ENCODE measurements around the gene CGREF1. TPM values are rescaled to one million over a fixed set of nuclear protein-coding genes. Genes with fewer than 3 reads are reported as not detected.

Gene CGREF1
- total and polyA plus RNA-seq, 8 donors = 0.31 to 3.4 (median 0.67) TPM

- H3K9me3 ChIP-seq = no peaks in the 10 kb centered on the region
- peaks cover 0 to 5% of the 10 kb centered on the region in 2 donors for H3K36me3 ChIP-seq
- peak overlapping the region; percentile 91 to 93 for H3K27ac ChIP-seq
- H3K4me1 ChIP-seq = peaks cover 16 to 49% of the 10 kb centered on the region in 2 donors
- no peaks in the 10 kb centered on the region for H3K27me3 ChIP-seq
- DNase-seq (no peak), ATAC-seq (no peak)
- no peak for TF ChIP-seq CTCF (IDR thresholded peaks at IDR 0.05)
- intact Hi-C loops (cut with DNase I) = loop anchor here in 1 of 2 donors (10.0 kb wide), 2 partner anchors 50 to 120 kb away; partner anchors contain the start of gene TMEM214
- H3K4me3 ChIP-seq = peak overlapping the region; percentile 44 to 68
Measured at GRCh38 chr2:27085062-27085672, 33.8 kb downstream of the CGREF1 start.

GRCh38 chr2:27084297-27085061 lies 34.4 kb downstream of the CGREF1 start:
- no peak for TF ChIP-seq CTCF (IDR thresholded peaks at IDR 0.05)
- Histone ChIP-seq H3K4me1 (peaks cover 16 to 53% of the 10 kb centered on the region in 2 donors), H3K27me3 (no peaks in the 10 kb centered on the region), H3K27ac (no peak overlapping the region), H3K36me3 (peaks cover 0 to 5% of the 10 kb centered on the region in 2 donors), H3K9me3 (no peaks in the 10 kb centered on the region), H3K4me3 (no peak overlapping the region)
- intact Hi-C loops (cut with DNase I) = loop anchor here in 1 of 2 donors (10.0 kb wide), 2 partner anchors 50 to 120 kb away; partner anchors contain the start of gene TMEM214
- ATAC-seq = no peak
- no peak for DNase-seq

GRCh38 chr2:27083410-27084296 lies 35.3 kb downstream of the CGREF1 start:
- no peak for ATAC-seq
- no peak overlapping the region for H3K27ac ChIP-seq
- no peak for TF ChIP-seq CTCF (IDR thresholded peaks at IDR 0.05)
- no peak overlapping the region for H3K4me3 ChIP-seq
- no peak for DNase-seq
- peaks cover 0 to 5% of the 10 kb centered on the region in 2 donors for H3K36me3 ChIP-seq
- H3K27me3 ChIP-seq = peaks cover 0 to 5% of the 10 kb centered on the region in 2 donors
- peaks cover 16 to 59% of the 10 kb centered on the region in 2 donors for H3K4me1 ChIP-seq
- no peaks in the 10 kb centered on the region for H3K9me3 ChIP-seq
- intact Hi-C loops (cut with DNase I) = loop anchor here in 1 of 2 donors (10.0 kb wide), 2 partner anchors 49 to 119 kb away; partner anchors contain the start of gene TMEM214

GRCh38 chr2:27082773-27083409 lies 36.0 kb downstream of the CGREF1 start:
- intact Hi-C loops (cut with DNase I) = loop anchor here in 1 of 2 donors (10.0 kb wide), 2 partner anchors 48 to 118 kb away; partner anchors contain the start of gene TMEM214
- H3K36me3 ChIP-seq = peaks cover 0 to 5% of the 10 kb centered on the region in 2 donors
- H3K27ac ChIP-seq = no peak overlapping the region
- DNase-seq (no peak), ATAC-seq (no peak)
- TF ChIP-seq CTCF (IDR thresholded peaks at IDR 0.05) = no peak
- H3K4me3 ChIP-seq = no peak overlapping the region
- no peaks in the 10 kb centered on the region for H3K9me3 ChIP-seq
- peaks cover 17 to 67% of the 10 kb centered on the region in 2 donors for H3K4me1 ChIP-seq
- H3K27me3 ChIP-seq = peaks cover 0 to 13% of the 10 kb centered on the region in 2 donors

All from left lung (tissue), 10 donors.